H1 (cell line): ENCODE data around the gene SPTBN4. TPM values are rescaled to one million over a fixed set of nuclear protein-coding genes. Genes with fewer than 3 reads are reported as not detected.

ENCODE experiments used
- CBX8 ChIP-seq: fragments of 300-800, 300-1000 bp; sonication (generic); IDR thresholded peaks from 2 replicates; pipeline ENCODE4 v1.7.1; 2016; ENCODE audit warnings: low read depth, low read length, borderline replicate concordance
- CHD2 ChIP-seq: IDR thresholded peaks from 2 replicates; pipeline ENCODE4 v1.6.1; 2012; ENCODE audit warnings: low read length, improper control_type of control experiment
- CTCF ChIP-seq, 3 experiments: IDR thresholded peaks; 1 replicate in 2 of 3; 2 replicates in 1 of 3; pipeline versions ENCODE4 v1.5.1 to v1.6.1; 2011; ENCODE audit warnings: low read length in 3 of 3, mild to moderate bottlenecking in 3 of 3, inconsistent platforms in 2 of 3, low read depth in 1 of 3, moderate library complexity in 1 of 3; ENCODE audit not compliant: insufficient read depth in 1 of 3; ENCODE audit errors: control extremely low read depth in 1 of 3
- E2F6 ChIP-seq: IDR thresholded peaks from 2 replicates; pipeline ENCODE4 v1.6.1; 2012; ENCODE audit warnings: inconsistent platforms
- JUND ChIP-seq: IDR thresholded peaks from 2 replicates; pipeline ENCODE4 v1.6.1; 2011; ENCODE audit warnings: mild to moderate bottlenecking, improper control_type of control experiment, low read length
- MAX ChIP-seq: IDR thresholded peaks from 2 replicates; pipeline ENCODE4 v1.6.1; 2012; ENCODE audit warnings: inconsistent platforms
- NANOG ChIP-seq: IDR thresholded peaks from 2 replicates; pipeline ENCODE4 v1.6.1; 2011; ENCODE audit warnings: low read length, low read depth, mild to moderate bottlenecking, inconsistent platforms; ENCODE audit not compliant: insufficient read depth, poor library complexity, severe bottlenecking
- PHF8 ChIP-seq: fragments of 200-600 bp; sonication (generic); conservative IDR thresholded peaks from 2 replicates; pipeline ENCODE4 v1.7.1; 2012; ENCODE audit warnings: low read depth, mild to moderate bottlenecking, inconsistent platforms, low read length, moderate library complexity
- RFX5 ChIP-seq: IDR thresholded peaks from 2 replicates; pipeline ENCODE4 v1.6.1; 2011; ENCODE audit warnings: low read depth, low read length, improper control_type of control experiment, borderline replicate concordance
- RXRA ChIP-seq: IDR thresholded peaks from 2 replicates; pipeline ENCODE4 v1.6.1; 2011; ENCODE audit warnings: low read depth, mild to moderate bottlenecking, low read length, moderate library complexity; ENCODE audit not compliant: insufficient read depth
- TAF1 ChIP-seq: IDR thresholded peaks from 2 replicates; pipeline ENCODE4 v1.6.1; 2011; ENCODE audit warnings: mild to moderate bottlenecking, low read depth, low read length
- TBP ChIP-seq: IDR thresholded peaks from 2 replicates; pipeline ENCODE4 v1.6.1; 2011; ENCODE audit warnings: low read depth, low read length, improper control_type of control experiment
- TCF12 ChIP-seq: IDR thresholded peaks from 2 replicates; pipeline ENCODE4 v1.6.1; 2011; ENCODE audit warnings: low read depth, mild to moderate bottlenecking, low read length
- TEAD4 ChIP-seq: IDR thresholded peaks from 2 replicates; pipeline ENCODE4 v1.6.1; 2012; ENCODE audit warnings: low read depth, low read length, inconsistent platforms, mixed read lengths
- polyA plus RNA-seq, 7 experiments: library from polyadenylated mRNA; depleted of rRNA in 3 of 7; stranded (reverse) in 5 of 7; unstranded in 2 of 7; fragments of >200 nt in 5 of 7; fragments of 200-250 nt in 2 of 7; gene quantifications; 1 replicate in 5 of 7; 2 replicates in 1 of 7; 4 replicates in 1 of 7; pipeline versions ENCODE4 v1.2.1 to v1.2.3, GENCODE V29; 2011 to 2013; ENCODE audit warnings: missing spikeins in 2 of 7, mixed read lengths in 2 of 7
- total RNA-seq: library from RNA; stranded (reverse); fragmentation: NEBNext Ultra II Directional; extraction: Animal tissue kit (Norgen Biotek cat#: 25700); gene quantifications from 2 replicates; pipeline ENCODE4 v1.2.1, GENCODE V29; 2021

The SPTBN4 gene
- total and polyA plus RNA-seq, 2 of the 8 experiments (the other 6 are each of a cell fraction or from before 2014, with no cell fraction given) = 1.9 to 3.0 TPM

- TF ChIP-seq E2F6 (no peak), CTCF (IDR thresholded peaks at IDR 0.05; ENCODE audit: control extremely low read depth in 1 of 3, insufficient read depth in 1 of 3, low read depth in 1 of 3, low read length in 3 of 3) (0 out of 4 replicates have a peak, but pooled peaks of 1 of the 3 experiments have one; percentile 5), TEAD4 (peak; percentile 67), TAF1 (peak; percentile 43; the same call in 1 of the 2 replicates), RXRA (0 out of 2 replicates have a peak, but pooled peaks have one; percentile 37), TCF12 (peak; percentile 91), RFX5 (0 out of 2 replicates have a peak, but pooled peaks have one; percentile 12), JUND (no peak), NANOG (no peak), CHD2 (peak; percentile 38; the same call in 1 of the 2 replicates), PHF8 (no peak), CBX8 (no peak), TBP (peak; percentile 61), MAX (0 out of 2 replicates have a peak, but pooled peaks have one; percentile 16)
Observed at GRCh38 chr19:40603389-40604170, 136.8 kb downstream of the SPTBN4 start (continued).
